Panc1 (cell line): Measurements from ENCODE around the gene MAGI2.

Source experiments
- POLR2AphosphoS5 ChIP-seq: IDR thresholded peaks from 2 replicates; pipeline ENCODE4 v1.6.1; 2012; ENCODE audit warnings: mild to moderate bottlenecking, low read depth, low read length, moderate library complexity
- SIN3A ChIP-seq: IDR thresholded peaks from 2 replicates; pipeline ENCODE4 v1.6.1; 2012; ENCODE audit warnings: low read depth, mild to moderate bottlenecking, low read length, moderate library complexity, borderline replicate concordance; ENCODE audit not compliant: insufficient read depth
- TCF7L2 ChIP-seq: IDR thresholded peaks from 2 replicates; pipeline ENCODE4 v1.6.1; 2011; ENCODE audit warnings: mild to moderate bottlenecking, low read depth, low read length, inconsistent platforms
- TF ChIP-seq, protein P1 (sequence below): fragments of 450-650 bp; IDR thresholded peaks from 2 replicates; pipeline ENCODE4 v1.5.1; 2017; ENCODE audit warnings: mild to moderate bottlenecking
- TF ChIP-seq, protein P2 (sequence below), 2 experiments: IDR thresholded peaks; 2 replicates each; pipeline ENCODE4 v1.6.1; 2011 to 2012; ENCODE audit warnings: low read depth in 2 of 2, control low read depth in 1 of 2, low read length in 1 of 2, mild to moderate bottlenecking in 1 of 2, moderate library complexity in 1 of 2; ENCODE audit not compliant: insufficient read depth in 1 of 2

DNA sequence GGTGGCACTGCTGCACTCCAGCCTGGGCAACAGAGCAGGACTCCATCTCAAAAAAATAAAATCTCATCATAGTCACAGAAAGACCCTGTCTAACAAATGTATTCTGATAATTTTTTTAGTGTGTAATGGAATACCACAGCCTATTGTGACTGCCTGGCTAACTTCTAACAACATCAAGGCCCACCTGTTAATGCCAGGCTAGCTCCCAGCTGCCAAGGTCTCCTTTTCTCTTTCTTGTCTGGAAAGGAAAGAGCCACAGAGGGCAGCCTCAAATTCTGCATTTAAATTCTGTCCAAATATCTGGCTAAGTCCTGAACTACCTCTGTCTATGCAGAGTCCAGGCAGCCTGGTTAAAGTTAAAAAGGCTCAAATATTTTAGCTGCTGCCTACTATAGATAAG, 700.9 kb downstream of the MAGI2 start:
- TF ChIP-seq, protein P1, sequence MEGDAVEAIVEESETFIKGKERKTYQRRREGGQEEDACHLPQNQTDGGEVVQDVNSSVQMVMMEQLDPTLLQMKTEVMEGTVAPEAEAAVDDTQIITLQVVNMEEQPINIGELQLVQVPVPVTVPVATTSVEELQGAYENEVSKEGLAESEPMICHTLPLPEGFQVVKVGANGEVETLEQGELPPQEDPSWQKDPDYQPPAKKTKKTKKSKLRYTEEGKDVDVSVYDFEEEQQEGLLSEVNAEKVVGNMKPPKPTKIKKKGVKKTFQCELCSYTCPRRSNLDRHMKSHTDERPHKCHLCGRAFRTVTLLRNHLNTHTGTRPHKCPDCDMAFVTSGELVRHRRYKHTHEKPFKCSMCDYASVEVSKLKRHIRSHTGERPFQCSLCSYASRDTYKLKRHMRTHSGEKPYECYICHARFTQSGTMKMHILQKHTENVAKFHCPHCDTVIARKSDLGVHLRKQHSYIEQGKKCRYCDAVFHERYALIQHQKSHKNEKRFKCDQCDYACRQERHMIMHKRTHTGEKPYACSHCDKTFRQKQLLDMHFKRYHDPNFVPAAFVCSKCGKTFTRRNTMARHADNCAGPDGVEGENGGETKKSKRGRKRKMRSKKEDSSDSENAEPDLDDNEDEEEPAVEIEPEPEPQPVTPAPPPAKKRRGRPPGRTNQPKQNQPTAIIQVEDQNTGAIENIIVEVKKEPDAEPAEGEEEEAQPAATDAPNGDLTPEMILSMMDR: no peak
- no peak for TF ChIP-seq POLR2AphosphoS5
- TF ChIP-seq, protein P2, sequence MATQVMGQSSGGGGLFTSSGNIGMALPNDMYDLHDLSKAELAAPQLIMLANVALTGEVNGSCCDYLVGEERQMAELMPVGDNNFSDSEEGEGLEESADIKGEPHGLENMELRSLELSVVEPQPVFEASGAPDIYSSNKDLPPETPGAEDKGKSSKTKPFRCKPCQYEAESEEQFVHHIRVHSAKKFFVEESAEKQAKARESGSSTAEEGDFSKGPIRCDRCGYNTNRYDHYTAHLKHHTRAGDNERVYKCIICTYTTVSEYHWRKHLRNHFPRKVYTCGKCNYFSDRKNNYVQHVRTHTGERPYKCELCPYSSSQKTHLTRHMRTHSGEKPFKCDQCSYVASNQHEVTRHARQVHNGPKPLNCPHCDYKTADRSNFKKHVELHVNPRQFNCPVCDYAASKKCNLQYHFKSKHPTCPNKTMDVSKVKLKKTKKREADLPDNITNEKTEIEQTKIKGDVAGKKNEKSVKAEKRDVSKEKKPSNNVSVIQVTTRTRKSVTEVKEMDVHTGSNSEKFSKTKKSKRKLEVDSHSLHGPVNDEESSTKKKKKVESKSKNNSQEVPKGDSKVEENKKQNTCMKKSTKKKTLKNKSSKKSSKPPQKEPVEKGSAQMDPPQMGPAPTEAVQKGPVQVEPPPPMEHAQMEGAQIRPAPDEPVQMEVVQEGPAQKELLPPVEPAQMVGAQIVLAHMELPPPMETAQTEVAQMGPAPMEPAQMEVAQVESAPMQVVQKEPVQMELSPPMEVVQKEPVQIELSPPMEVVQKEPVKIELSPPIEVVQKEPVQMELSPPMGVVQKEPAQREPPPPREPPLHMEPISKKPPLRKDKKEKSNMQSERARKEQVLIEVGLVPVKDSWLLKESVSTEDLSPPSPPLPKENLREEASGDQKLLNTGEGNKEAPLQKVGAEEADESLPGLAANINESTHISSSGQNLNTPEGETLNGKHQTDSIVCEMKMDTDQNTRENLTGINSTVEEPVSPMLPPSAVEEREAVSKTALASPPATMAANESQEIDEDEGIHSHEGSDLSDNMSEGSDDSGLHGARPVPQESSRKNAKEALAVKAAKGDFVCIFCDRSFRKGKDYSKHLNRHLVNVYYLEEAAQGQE (IDR thresholded peaks at IDR 0.05; ENCODE audit: insufficient read depth in 1 of 2, low read depth in 2 of 2, low read length in 1 of 2): no peak
- TF ChIP-seq SIN3A: no peak
- TF ChIP-seq TCF7L2: no peak
